ENCODE data around the gene PGLYRP3. TPM values are rescaled to one million over a fixed set of nuclear protein-coding genes. Genes with fewer than 3 reads are reported as not detected.

The PGLYRP3 gene
- total RNA-seq = not detected

DNA sequence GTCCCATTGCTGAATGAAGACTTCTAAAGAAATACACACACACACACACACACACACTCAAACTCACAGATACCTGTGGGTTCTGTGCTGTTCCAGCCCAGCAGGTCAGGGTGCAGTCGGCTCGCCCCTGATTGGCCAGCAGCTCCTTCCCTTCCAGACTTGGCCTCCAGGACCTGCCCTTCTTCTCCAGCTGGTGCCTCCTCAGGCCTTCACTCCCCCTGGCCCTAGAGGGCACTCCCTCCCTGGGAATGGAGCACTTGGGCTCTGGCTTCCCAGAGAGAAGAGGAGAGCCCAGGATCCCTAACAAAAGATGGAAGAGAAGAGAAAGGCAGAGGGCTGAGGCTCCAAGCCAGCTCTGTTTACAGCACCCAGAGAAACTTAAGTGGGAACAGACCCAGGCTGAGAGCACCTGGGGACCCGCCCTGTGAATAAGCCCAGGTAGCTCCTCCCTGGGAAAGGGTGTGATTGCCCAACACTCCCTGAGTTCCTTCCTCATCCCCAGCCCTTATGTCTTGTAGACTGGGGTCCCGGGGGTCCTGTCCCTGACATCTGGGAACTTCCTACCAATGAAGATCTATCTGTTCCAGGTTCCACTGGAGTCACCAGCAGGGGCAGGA, at the start of gene PGLYRP3:
Gene PGLYRP3, minus strand, starts transcription at position 383 of the 617 bp plus-strand sequence. CDS start 2,287 bp downstream, outside the sequence.
- ChIA-PET CTCF (no interaction called here), POLR2A (no interaction called here)
- peaks cover 23% of the 10 kb centered on the region for H3K27me3 Mint-ChIP-seq
- no peaks in the 10 kb centered on the region for H3K4me1 Mint-ChIP-seq
- no peak within 1 kb of the TSS for H3K4me3 Mint-ChIP-seq
- H3K36me3 Mint-ChIP-seq (ENCODE audit: low read depth) = no peaks in the 10 kb centered on the region
- DNase-seq = no peak
- H3K9me3 Mint-ChIP-seq = no peaks in the 10 kb centered on the region
- no peak within 1 kb of the TSS for H3K27ac Mint-ChIP-seq

DNA sequence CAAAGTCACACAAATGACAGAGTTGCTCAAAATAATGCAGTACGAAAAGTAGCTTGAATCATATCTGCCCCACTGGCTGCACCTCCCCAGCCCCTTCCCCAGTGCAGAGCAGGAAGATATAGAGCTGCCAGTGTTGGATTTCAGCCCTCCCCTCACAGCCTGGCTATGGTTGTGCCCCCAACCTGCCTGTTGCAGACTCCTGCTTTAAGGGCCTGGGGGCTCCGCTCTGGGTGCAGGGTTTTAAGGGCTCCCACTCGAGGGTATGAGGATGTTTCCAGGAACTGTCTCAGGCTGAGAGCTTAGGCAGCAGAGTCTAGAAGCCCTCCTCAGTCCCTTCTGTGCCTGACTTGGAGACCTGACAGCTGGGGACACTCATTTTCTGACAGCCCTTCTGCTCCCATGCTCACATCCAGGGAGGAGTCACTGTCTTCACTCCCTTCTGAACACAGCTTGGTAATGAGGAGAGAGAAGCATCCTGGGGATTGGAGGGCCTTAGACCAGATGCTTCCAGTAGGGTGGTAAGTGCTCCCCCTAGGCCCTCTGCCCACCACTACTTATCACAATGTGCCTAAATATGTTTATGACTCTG, 49.5 kb upstream of the PGLYRP3 start:
- POLR2A ChIA-PET = interaction anchor here (0.9 kb wide), 1 partner anchor 9 kb away, joined by 3 read pairs; no protein-coding TSS in a partner anchor

GRCh38 chr1:153361480-153362109, 48.8 kb upstream of the PGLYRP3 start:
- Mint-ChIP-seq H3K36me3 (ENCODE audit: low read depth) (no peaks in the 10 kb centered on the region), H3K4me3 (no peak overlapping the region), H3K27ac (no peak overlapping the region), H3K4me1 (peaks cover 10% of the 10 kb centered on the region), H3K27me3 (peaks cover 9% of the 10 kb centered on the region), H3K9me3 (no peaks in the 10 kb centered on the region)
- CTCF ChIA-PET = interaction anchor here (1.1 kb wide), 1 partner anchor 61 kb away, joined by 3 read pairs; no protein-coding TSS in a partner anchor
- POLR2A ChIA-PET = interaction anchor here (0.9 kb wide), 1 partner anchor 9 kb away, joined by 3 read pairs; no protein-coding TSS in a partner anchor
- no peak for DNase-seq

More for the DNA sequence above, 49.5 kb upstream of the PGLYRP3 start:
- H3K27me3 Mint-ChIP-seq = peaks cover 9% of the 10 kb centered on the region
- no peak overlapping the region for H3K4me3 Mint-ChIP-seq
- H3K27ac Mint-ChIP-seq = no peak overlapping the region
- H3K4me1 Mint-ChIP-seq = peaks cover 8% of the 10 kb centered on the region
- H3K36me3 Mint-ChIP-seq (ENCODE audit: low read depth) = no peaks in the 10 kb centered on the region
- DNase-seq = no peak
- CTCF ChIA-PET = interaction anchor here (1.1 kb wide), 1 partner anchor 60 kb away, joined by 3 read pairs; no protein-coding TSS in a partner anchor
- no peaks in the 10 kb centered on the region for H3K9me3 Mint-ChIP-seq

GRCh38 chr1:153360592-153361479, 48.1 kb upstream of the PGLYRP3 start:
- no peak for DNase-seq
- POLR2A ChIA-PET = no interaction called here

DNA sequence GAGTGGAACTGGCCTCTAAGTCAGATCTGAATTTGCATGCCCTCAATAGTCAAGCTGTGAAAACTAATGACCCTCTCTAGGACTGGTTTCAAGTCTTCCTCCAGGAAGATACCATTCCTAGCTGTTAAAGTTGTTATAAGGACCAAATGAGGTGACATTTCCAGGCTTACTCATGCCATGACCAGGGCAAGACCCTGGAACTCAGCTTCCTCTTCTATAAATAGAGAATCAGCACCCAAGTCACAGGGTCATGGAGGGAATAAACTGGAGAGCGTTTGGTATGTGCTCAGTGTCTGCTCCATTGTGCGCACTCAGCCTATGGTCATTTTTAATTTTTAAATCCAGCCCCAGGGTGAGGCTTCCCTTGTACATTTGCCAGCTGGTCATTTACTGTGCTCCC, 47.4 kb upstream of the PGLYRP3 start:
- POLR2A ChIA-PET = no interaction called here
- Mint-ChIP-seq H3K9me3 (no peaks in the 10 kb centered on the region), H3K4me3 (no peak overlapping the region), H3K4me1 (peaks cover 10% of the 10 kb centered on the region), H3K27ac (no peak overlapping the region), H3K27me3 (peaks cover 7% of the 10 kb centered on the region), H3K36me3 (ENCODE audit: low read depth) (no peaks in the 10 kb centered on the region)
- CTCF ChIA-PET = no interaction called here
- no peak for DNase-seq

More at GRCh38 chr1:153360592-153361479, 48.1 kb upstream of the PGLYRP3 start:
- Mint-ChIP-seq H3K27me3 (peaks cover 7% of the 10 kb centered on the region), H3K36me3 (ENCODE audit: low read depth) (no peaks in the 10 kb centered on the region), H3K9me3 (no peaks in the 10 kb centered on the region), H3K4me1 (peaks cover 10% of the 10 kb centered on the region), H3K4me3 (no peak overlapping the region), H3K27ac (no peak overlapping the region)
- CTCF ChIA-PET = interaction anchor here (1.1 kb wide), 1 partner anchor 62 kb away, joined by 3 read pairs; no protein-coding TSS in a partner anchor

- DNase-seq = no peak
- Mint-ChIP-seq H3K36me3 (ENCODE audit: low read depth) (no peaks in the 10 kb centered on the region), H3K9me3 (no peaks in the 10 kb centered on the region), H3K27ac (no peak overlapping the region), H3K27me3 (peaks cover 5% of the 10 kb centered on the region), H3K4me1 (peaks cover 10% of the 10 kb centered on the region), H3K4me3 (no peak overlapping the region)
- ChIA-PET CTCF (no interaction called here), POLR2A (no interaction called here)
Measured at GRCh38 chr1:153359241-153359640, 46.5 kb upstream of the PGLYRP3 start.

- H3K27me3 Mint-ChIP-seq = peaks cover 5% of the 10 kb centered on the region
- POLR2A ChIA-PET = no interaction called here
Measured at GRCh38 chr1:153358691-153358975, 45.9 kb upstream of the PGLYRP3 start.

GRCh38 chr1:153357853-153358690, 45.3 kb upstream of the PGLYRP3 start, which contains the start of gene S100A9:
Gene S100A9, plus strand, starts transcription at chr1:153357854. Its CDS starts 430 bp downstream, at chr1:153358284.
- no peak within 1 kb of the TSS for H3K27ac Mint-ChIP-seq
- CTCF ChIA-PET = interaction anchor here (2.2 kb wide), 1 partner anchor 136 kb away, joined by 16 read pairs; no protein-coding TSS in a partner anchor
- no peaks in the 10 kb centered on the region for H3K36me3 Mint-ChIP-seq (ENCODE audit: low read depth)

More at GRCh38 chr1:153358691-153358975, 45.9 kb upstream of the PGLYRP3 start:
- peaks cover 10% of the 10 kb centered on the region for H3K4me1 Mint-ChIP-seq
- no peak for DNase-seq
- CTCF ChIA-PET = interaction anchor here (2.2 kb wide), 1 partner anchor 136 kb away, joined by 16 read pairs; no protein-coding TSS in a partner anchor
- H3K9me3 Mint-ChIP-seq = no peaks in the 10 kb centered on the region
- H3K36me3 Mint-ChIP-seq (ENCODE audit: low read depth) = no peaks in the 10 kb centered on the region
- no peak overlapping the region for H3K27ac Mint-ChIP-seq
- H3K4me3 Mint-ChIP-seq = no peak overlapping the region

DNA sequence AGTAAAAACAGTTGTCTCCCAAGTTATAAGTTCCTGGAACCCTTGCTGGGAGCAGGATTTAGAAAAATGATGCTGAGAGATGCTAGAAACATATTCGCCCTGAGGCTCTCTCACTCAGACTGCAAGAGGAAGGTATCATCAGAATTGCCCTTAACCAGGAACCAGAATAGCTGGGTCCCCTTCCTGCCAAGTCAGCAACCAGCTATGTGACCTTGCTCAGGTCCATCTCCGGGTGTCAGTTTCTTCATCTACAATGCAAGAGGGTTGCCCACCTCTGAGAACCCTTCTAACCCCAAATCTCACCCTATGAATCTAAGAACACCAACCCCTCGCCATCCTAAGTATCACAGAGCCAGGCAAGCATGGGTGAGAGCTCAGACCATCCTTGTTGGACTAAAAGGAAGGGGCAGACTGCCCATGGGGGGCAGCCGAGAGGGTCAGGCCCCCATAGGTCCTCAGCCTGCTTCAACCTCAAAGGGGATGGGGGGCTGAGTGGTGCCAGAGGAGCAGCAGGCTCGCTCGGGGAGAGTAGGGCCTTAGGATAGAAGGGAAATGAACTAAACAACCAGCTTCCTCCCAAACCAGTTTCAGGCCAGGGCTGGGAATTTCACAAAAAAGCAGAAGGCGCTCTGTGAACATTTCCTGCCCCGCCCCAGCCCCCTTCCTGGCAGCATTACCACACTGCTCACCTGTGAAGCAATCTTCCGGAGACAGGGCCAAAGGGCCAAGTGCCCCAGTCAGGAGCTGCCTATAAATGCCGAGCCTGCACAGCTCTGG, 44.5 kb upstream of the PGLYRP3 start:
- CTCF ChIA-PET = interaction anchor here (2.2 kb wide), 1 partner anchor 137 kb away, joined by 16 read pairs; no protein-coding TSS in a partner anchor
- Mint-ChIP-seq H3K36me3 (ENCODE audit: low read depth) (no peaks in the 10 kb centered on the region), H3K27ac (no peak overlapping the region), H3K4me3 (no peak overlapping the region), H3K4me1 (peaks cover 10% of the 10 kb centered on the region), H3K9me3 (no peaks in the 10 kb centered on the region), H3K27me3 (peaks cover 2% of the 10 kb centered on the region)
- no peak for DNase-seq
- POLR2A ChIA-PET = no interaction called here

More at GRCh38 chr1:153357853-153358690, 45.3 kb upstream of the PGLYRP3 start, which contains the start of gene S100A9:
- Mint-ChIP-seq H3K9me3 (no peaks in the 10 kb centered on the region), H3K4me1 (peaks cover 10% of the 10 kb centered on the region), H3K4me3 (no peak within 1 kb of the TSS), H3K27me3 (peaks cover 2% of the 10 kb centered on the region)
- POLR2A ChIA-PET = no interaction called here
- no peak for DNase-seq

- DNase-seq = no peak
- Mint-ChIP-seq H3K36me3 (ENCODE audit: low read depth) (no peaks in the 10 kb centered on the region), H3K27me3 (peaks cover 2% of the 10 kb centered on the region), H3K9me3 (no peaks in the 10 kb centered on the region), H3K4me1 (peaks cover 10% of the 10 kb centered on the region), H3K27ac (no peak overlapping the region), H3K4me3 (no peak overlapping the region)
- ChIA-PET POLR2A (no interaction called here), CTCF (interaction anchor here (1.3 to 2.2 kb wide), 4 partner anchors 8 to 138 kb away, joined by 5 to 24 read pairs (median 12); no protein-coding TSS in a partner anchor)
Measured at GRCh38 chr1:153356392-153357075, 43.8 kb upstream of the PGLYRP3 start.

Measured in activated CD4-positive, alpha-beta memory T cell treated with anti-CD3 and anti-CD28 coated beads, Interleukin-2, amount 10 ng/mL, durations not matched to agents 7 days and 5 days (primary cell).